ENCODE data around the gene SLC22A2.

DNA sequence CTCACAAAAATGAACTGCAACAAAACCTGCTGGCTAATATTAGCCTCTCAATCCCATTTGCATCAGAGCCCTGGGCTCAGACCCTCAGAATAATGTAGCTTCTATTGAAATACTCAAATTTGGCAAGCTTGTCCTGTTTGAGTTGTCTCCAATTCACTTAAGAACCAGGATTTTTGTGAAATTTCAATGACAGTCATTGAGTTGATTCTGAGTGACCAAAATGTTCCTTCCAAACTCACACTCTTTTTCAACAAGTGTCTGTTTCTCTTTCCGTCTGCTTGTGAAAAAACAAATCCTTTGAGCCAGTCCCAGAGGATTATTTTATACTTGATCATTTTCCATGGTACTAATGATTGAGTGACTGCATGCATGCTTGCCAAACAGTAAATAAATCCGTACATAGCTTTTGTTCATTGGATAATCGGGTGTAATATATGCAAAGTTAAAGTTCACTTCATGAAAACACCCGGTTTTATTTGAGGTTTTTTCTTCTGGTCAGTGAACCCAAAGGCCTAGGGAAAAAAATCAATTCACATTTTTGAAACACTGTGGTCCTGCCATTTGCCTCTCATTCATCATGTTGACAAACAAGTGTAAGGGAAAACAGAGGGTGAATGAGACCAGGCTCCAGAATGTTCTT is 16.4 kb upstream of the SLC22A2 start:
- TF ChIP-seq, protein P1, sequence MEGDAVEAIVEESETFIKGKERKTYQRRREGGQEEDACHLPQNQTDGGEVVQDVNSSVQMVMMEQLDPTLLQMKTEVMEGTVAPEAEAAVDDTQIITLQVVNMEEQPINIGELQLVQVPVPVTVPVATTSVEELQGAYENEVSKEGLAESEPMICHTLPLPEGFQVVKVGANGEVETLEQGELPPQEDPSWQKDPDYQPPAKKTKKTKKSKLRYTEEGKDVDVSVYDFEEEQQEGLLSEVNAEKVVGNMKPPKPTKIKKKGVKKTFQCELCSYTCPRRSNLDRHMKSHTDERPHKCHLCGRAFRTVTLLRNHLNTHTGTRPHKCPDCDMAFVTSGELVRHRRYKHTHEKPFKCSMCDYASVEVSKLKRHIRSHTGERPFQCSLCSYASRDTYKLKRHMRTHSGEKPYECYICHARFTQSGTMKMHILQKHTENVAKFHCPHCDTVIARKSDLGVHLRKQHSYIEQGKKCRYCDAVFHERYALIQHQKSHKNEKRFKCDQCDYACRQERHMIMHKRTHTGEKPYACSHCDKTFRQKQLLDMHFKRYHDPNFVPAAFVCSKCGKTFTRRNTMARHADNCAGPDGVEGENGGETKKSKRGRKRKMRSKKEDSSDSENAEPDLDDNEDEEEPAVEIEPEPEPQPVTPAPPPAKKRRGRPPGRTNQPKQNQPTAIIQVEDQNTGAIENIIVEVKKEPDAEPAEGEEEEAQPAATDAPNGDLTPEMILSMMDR (IDR thresholded peaks at IDR 0.05; ENCODE audit: extremely low read depth in 1 of 2, insufficient read depth in 1 of 2, low read depth in 1 of 2, low read length in 2 of 2) = no peak
- TF ChIP-seq POLR2AphosphoS5 (IDR thresholded peaks at IDR 0.05; ENCODE audit: insufficient read depth, low read depth, low read length) (no peak), POLR2A (IDR thresholded peaks at IDR 0.05; ENCODE audit: low read depth, low read length) (no peak), EZH2 (IDR thresholded peaks at IDR 0.05; ENCODE audit: borderline replicate concordance, low read depth, low read length, severe bottlenecking) (no peak), JUN (IDR thresholded peaks at IDR 0.05; ENCODE audit: borderline replicate concordance, insufficient read depth, insufficient read length, low read depth) (no peak), GATA2 (IDR thresholded peaks at IDR 0.05; ENCODE audit: insufficient read depth, insufficient read length, low read depth, low read length) (no peak)
- TF ChIP-seq, protein P2, sequence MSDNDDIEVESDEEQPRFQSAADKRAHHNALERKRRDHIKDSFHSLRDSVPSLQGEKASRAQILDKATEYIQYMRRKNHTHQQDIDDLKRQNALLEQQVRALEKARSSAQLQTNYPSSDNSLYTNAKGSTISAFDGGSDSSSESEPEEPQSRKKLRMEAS (IDR thresholded peaks at IDR 0.05; ENCODE audit: insufficient read depth, insufficient read length) = no peak

All from endothelial cell of umbilical vein (primary cell).